Measurements from ENCODE around the gene CAPN12.
"Not testable (repeated sequence)": the region's sequence is repeated elsewhere in the genome, so short reads cannot be mapped to it uniquely, and the experiment has no call there.

Gene CAPN12

GRCh38 chr19:38770228-38770948, 26.1 kb upstream of the CAPN12 start:
- DNase-seq (ENCODE audit: low read depth) = not testable (repeated sequence)

DNA sequence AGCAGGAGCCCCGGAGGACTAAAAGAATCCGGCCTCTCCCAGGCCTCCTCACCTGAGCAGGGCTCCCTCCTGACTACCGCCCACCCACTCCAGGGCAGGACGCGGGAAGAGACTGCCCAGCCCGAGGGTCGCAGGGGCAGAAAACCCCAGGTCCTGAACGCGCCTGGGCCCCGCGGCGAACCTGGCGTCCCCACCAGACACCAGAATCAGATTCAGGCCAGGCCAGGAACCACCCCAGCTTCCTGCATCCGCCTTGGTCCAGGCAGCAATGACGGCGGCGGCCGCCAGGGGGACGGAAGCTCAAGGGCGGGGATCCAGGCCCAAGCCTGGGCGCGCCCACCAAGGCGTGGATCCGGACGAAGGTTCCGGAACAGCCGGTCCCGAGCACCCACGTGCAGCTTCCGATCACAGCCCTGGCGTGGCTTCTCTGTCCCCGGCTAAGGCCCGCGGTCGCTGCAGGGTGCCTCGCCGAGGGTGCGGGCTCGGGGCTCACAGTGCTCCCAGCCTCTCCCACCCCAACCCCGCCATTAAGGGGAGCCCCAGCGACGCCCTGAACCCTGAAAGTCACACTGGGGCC, 25.4 kb upstream of the CAPN12 start:
- DNase-seq (ENCODE audit: low read depth) = peak; percentile 87

GRCh38 chr19:38766276-38767047, 22.2 kb upstream of the CAPN12 start:
- DNase-seq (ENCODE audit: low read depth) = no peak

DNA sequence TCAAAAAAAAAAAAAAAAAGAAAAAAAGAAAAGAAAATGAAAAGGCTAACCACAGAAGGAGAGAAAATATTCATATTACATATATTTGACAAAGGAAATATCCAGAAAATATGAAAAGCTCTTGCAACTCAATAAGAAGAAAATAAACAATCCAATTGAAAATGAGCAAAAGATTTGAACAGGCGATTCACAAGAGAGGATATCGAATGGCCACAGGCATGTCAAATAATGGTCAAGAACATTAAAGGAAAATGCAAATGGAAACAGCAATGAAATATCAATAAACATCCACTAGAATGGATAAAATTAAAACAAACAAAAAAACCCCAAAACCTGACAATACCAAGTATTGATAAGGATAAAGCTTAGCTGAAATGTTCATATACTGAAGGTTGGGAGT, 20.9 kb upstream of the CAPN12 start:
- no peak for DNase-seq (ENCODE audit: low read depth)

DNA sequence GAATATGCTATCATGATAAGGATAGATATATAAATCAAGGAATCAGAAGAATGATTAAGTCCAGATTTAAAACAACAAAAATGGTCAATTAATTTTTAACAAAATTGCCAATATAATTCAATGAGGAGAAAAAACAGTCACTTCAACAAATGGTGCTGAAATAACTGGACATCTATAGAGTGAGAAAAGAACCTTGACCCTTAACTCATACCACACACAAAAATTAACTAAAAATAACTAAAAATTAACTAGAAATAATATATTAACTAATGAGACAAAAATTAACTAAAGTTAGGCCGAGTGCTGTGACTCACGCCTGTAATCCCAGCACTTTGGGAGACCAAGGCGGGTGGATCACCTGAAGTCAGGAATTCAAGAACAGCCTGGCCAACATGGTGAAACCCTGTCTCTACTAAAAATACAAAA, 19.5 kb upstream of the CAPN12 start:
- DNase-seq (ENCODE audit: low read depth) = no peak

DNA sequence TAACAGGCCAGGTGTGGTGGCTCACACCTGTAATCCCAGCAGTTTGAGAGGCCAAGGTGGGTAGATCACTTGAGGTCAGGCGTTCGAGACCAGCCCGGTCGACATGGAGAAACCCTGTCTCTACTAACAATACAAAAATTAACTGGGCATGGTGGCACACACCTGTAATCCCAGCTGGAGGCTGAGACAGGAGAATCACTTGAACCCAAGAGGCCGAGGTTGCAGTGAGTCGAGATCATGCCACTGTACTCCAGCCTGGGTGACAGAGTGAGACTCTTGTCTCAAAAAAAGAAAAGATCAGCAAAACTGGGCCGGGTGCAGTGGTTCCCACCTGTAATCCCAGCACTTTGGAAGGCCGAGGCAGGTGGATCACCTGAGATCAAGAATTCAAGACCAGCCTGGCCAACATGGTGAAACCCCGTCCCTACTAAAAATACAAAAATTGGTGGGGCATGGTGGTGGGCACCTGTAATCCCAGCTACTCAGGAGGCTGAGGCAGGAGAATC, 17.7 kb upstream of the CAPN12 start:
- not testable (repeated sequence) for DNase-seq (ENCODE audit: low read depth)

DNA sequence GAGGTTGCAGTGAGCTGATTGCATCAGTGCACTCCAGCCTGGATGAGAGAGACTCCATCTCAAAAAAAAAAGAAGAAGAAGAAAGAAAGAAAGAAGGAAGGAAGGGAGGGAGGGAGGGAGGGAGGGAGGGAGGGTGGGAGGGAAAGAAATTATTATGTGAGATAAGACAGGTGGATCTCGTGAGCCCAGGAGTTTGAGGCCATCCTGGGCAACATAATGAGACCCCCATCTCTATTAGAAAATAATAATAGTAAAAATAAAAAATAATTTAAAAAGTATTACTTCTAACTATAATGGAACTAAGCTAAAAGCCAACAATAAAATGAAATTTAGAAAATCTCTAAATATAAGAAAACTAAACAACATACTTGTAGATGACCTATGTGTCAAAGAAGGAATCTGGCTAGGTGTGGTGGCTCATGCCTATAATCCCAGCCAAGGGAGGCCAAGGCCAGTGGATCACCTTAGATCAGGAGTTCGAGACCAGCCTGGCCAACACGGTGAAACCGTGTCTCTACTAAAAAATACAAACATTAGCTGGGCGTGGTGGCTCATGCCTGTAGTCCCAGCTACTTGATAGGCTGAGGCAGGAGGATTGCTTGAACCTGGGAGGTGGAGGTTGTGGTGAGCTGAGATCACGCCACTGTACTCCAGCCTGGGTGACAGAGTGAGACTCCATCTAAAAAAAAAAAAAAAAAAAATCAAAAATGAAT, 16.7 kb upstream of the CAPN12 start:
- DNase-seq (ENCODE audit: low read depth) = not testable (repeated sequence)

DNA sequence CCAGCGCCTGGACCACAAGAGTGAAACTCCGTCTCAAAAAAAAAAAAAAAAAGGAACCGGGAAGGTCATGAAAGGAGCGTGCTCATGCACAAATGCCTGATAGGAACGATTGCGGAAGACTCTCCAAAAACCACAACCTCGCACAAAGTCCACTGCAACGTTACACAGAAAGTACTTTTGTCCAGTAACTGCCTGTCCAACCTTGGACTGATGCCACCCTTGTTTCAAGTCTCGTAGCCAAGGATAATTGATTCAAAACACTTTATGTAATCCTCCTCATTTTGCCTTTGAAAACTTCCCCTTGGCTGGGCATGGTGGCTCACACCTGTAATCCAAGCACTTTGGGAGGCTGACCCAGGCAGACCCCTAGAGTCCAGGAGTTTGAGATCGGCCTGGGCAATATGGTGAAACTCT, 15.3 kb upstream of the CAPN12 start:
- DNase-seq (ENCODE audit: low read depth) = no peak

GRCh38 chr19:38754196-38754595, 9.9 kb upstream of the CAPN12 start:
- not testable (repeated sequence) for DNase-seq (ENCODE audit: low read depth)

GRCh38 chr19:38753783-38754182, 9.5 kb upstream of the CAPN12 start:
- not testable (repeated sequence) for DNase-seq (ENCODE audit: low read depth)

- no peak for DNase-seq (ENCODE audit: low read depth)
Measured at GRCh38 chr19:38745316-38745715, 1.0 kb upstream of the CAPN12 start.

DNA sequence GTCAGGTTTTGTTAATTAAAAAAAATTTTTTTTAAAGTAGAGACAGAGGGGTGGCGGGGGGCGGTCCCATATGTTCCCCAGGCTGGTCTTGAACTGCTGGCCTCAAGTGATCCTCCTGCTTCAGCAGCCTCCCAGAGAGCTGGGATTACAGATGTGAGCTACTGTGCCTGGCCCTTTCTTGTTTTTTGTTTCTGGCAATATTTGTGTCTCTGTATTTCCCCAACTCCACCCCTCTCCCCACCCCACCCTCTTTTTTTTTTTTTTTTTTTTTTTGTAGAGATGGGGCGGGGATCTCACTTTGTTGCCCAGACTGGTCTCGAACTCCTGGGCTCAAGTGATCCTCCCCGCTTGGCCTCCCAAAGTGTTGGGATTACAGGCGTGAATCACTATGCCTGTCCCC, 600 bp upstream of the CAPN12 start:
- no peak for DNase-seq (ENCODE audit: low read depth)

GRCh38 chr19:38743394-38744297, 628 bp downstream of the CAPN12 start:
- no peak for DNase-seq (ENCODE audit: low read depth)

DNA sequence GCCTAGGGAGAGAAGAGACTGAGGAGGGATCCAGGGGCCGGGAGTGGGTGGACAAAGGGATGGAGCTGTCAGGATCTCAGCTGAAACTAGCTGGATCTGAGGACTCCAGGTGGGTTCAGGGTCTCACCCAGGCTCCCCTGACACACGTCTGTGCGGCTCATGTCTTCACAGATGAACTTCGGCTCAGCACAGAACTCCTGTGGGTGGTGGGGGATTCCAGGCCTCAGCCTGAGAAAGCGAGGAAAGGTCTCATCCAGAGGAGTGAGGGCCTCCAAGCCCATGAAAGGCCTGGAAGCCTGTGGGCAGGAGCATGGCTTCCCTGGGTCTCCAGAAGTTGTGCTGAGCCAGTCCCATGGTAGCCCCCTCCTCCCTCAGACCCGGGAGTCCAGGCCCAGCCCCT, 1.4 kb downstream of the CAPN12 start:
- DNase-seq (ENCODE audit: low read depth) = no peak

- no peak for DNase-seq (ENCODE audit: low read depth)
Measured at GRCh38 chr19:38742296-38742695, 2.0 kb downstream of the CAPN12 start.

- DNase-seq (ENCODE audit: low read depth) = no peak
Measured at GRCh38 chr19:38741670-38742069, 2.6 kb downstream of the CAPN12 start.

GRCh38 chr19:38740932-38741331, 3.3 kb downstream of the CAPN12 start:
- DNase-seq (ENCODE audit: low read depth) = no peak

DNA sequence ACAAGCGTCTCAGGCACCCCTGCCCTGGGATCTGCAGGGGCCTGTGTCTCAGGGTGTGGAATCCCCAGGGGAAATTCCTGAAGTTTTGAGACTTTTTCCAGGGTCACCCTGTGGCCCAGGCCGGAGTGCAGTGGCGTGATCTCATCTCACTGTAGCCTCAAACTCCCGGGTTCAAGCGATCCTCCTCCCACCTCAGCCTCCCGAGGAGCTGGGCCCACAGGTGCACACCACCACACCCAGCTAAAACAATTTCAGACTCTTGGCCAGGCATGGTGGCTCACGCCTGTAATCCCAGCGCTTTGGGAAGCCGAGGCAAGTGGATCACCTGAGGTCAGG, 4.0 kb downstream of the CAPN12 start:
- no peak for DNase-seq (ENCODE audit: low read depth)

GRCh38 chr19:38739440-38740256, 4.6 kb downstream of the CAPN12 start:
- DNase-seq (ENCODE audit: low read depth) = peak; percentile 21

- no peak for DNase-seq (ENCODE audit: low read depth)
Measured at GRCh38 chr19:38737921-38738737, 6.1 kb downstream of the CAPN12 start.
